Osteoblast (primary cell): Measurements from ENCODE around the gene VDAC1. TPM values are rescaled to one million over a fixed set of nuclear protein-coding genes. Genes with fewer than 3 reads are reported as not detected.
"Not testable (repeated sequence)": the region's sequence is repeated elsewhere in the genome, so short reads cannot be mapped to it uniquely, and the experiment has no call there.

ENCODE experiments used
- DNase-seq: peaks from one replicate; pipeline ENCODE4 v3.0.0; 2011; ENCODE audit warnings: low spot score, mixed read lengths; ENCODE audit not compliant: insufficient read length; ENCODE audit errors: missing footprints
- H2AFZ ChIP-seq: 2 replicates; pipeline ENCODE4 v1.6.0; 2011; ENCODE audit warnings: mild to moderate bottlenecking, low read length
- H3K27ac ChIP-seq: 2 replicates; pipeline ENCODE4 v1.5.1; 2011; ENCODE audit warnings: mild to moderate bottlenecking, low read depth, low read length, moderate library complexity
- H3K27me3 ChIP-seq: 2 replicates; pipeline ENCODE4 v1.6.0; 2012; ENCODE audit warnings: mild to moderate bottlenecking, control low read depth, inconsistent platforms, low read length, moderate library complexity; ENCODE audit not compliant: insufficient read depth
- H3K36me3 ChIP-seq: 2 replicates; pipeline ENCODE4 v1.5.1; 2011; ENCODE audit warnings: mild to moderate bottlenecking, low read length, control low read depth, moderate library complexity; ENCODE audit not compliant: insufficient read depth
- H3K4me1 ChIP-seq: 2 replicates; pipeline ENCODE4 v1.5.1; 2011; ENCODE audit warnings: mild to moderate bottlenecking, low read length, control low read depth, moderate library complexity; ENCODE audit not compliant: insufficient read depth
- H3K4me2 ChIP-seq: 2 replicates; pipeline ENCODE4 v1.6.0; 2011; ENCODE audit warnings: mild to moderate bottlenecking, low read length; ENCODE audit not compliant: insufficient read depth
- H3K4me3 ChIP-seq: fragments of 200-600 bp; sonication (generic); 3 replicates; pipeline ENCODE4 v1.5.1; 2012; ENCODE audit warnings: mild to moderate bottlenecking, low read length, inconsistent platforms; ENCODE audit not compliant: insufficient read depth
- H3K79me2 ChIP-seq: 2 replicates; pipeline ENCODE4 v1.6.0; 2012; ENCODE audit warnings: mild to moderate bottlenecking, low read length, control low read depth, inconsistent platforms; ENCODE audit not compliant: insufficient read depth
- H3K9me3 ChIP-seq: 2 replicates; pipeline ENCODE4 v1.5.1; 2011; ENCODE audit warnings: low read depth, low read length, control low read depth
- H4K20me1 ChIP-seq: 2 replicates; pipeline ENCODE4 v1.6.0; 2012; ENCODE audit warnings: mild to moderate bottlenecking, low read length, control low read depth; ENCODE audit not compliant: insufficient read depth
- CTCF ChIP-seq: IDR thresholded peaks from 2 replicates; pipeline ENCODE4 v1.5.1; 2011; ENCODE audit warnings: mild to moderate bottlenecking, low read depth, low read length, moderate library complexity; ENCODE audit errors: extremely low read depth
- total RNA-seq: library from RNA; depleted of rRNA; stranded (reverse); fragments of >200 nt; gene quantifications from 2 replicates; pipeline ENCODE4 v1.2.3, GENCODE V29; 2012

Gene VDAC1
- total RNA-seq, 1 donor = 264 TPM

- no peak overlapping the region for H2AFZ ChIP-seq
- H3K9me3 ChIP-seq = no peaks in the 10 kb centered on the region
- no peak overlapping the region for H3K4me2 ChIP-seq
- no peak for TF ChIP-seq CTCF
- no peak for DNase-seq
- H3K4me3 ChIP-seq = no peak overlapping the region
- no peaks in the 10 kb centered on the region for H4K20me1 ChIP-seq
- peaks cover 16% of the 10 kb centered on the region for H3K4me1 ChIP-seq
- H3K36me3 ChIP-seq = no peaks in the 10 kb centered on the region
- H3K79me2 ChIP-seq = no peaks in the 10 kb centered on the region
- H3K27ac ChIP-seq = no peak overlapping the region
- no peaks in the 10 kb centered on the region for H3K27me3 ChIP-seq
Measured at GRCh38 chr5:134034326-134034725, 29.6 kb upstream of the VDAC1 start.

- DNase-seq, H3K4me3 ChIP-seq, H3K27ac ChIP-seq, H2AFZ ChIP-seq, H3K36me3 ChIP-seq, H4K20me1 ChIP-seq, H3K79me2 ChIP-seq, H3K9me3 ChIP-seq, H3K27me3 ChIP-seq, H3K4me2 ChIP-seq: not testable (repeated sequence)
- H3K4me1 ChIP-seq = peaks cover 28% of the 10 kb centered on the region
Measured at GRCh38 chr5:134030303-134030964, 25.7 kb upstream of the VDAC1 start.

- H3K4me2 ChIP-seq = peak overlapping the region; percentile 25
Measured at GRCh38 chr5:134029156-134029555, 24.4 kb upstream of the VDAC1 start.

GRCh38 chr5:134028496-134028895 is 23.7 kb upstream of the VDAC1 start:
- H3K4me2 ChIP-seq = peak overlapping the region; percentile 25
- H3K79me2 ChIP-seq = no peaks in the 10 kb centered on the region
- peak overlapping the region; percentile 92 for H3K27ac ChIP-seq
- peak overlapping the region; percentile 58 for H2AFZ ChIP-seq
- H3K4me1 ChIP-seq = peaks cover 28% of the 10 kb centered on the region
- no peaks in the 10 kb centered on the region for H4K20me1 ChIP-seq
- TF ChIP-seq CTCF = no peak
- DNase-seq = peak; percentile 55
- peak overlapping the region; percentile 3 for H3K4me3 ChIP-seq
- no peaks in the 10 kb centered on the region for H3K27me3 ChIP-seq
- H3K36me3 ChIP-seq = no peaks in the 10 kb centered on the region
- no peaks in the 10 kb centered on the region for H3K9me3 ChIP-seq

More at GRCh38 chr5:134029156-134029555, 24.4 kb upstream of the VDAC1 start:
- Histone ChIP-seq H3K4me3 (no peak overlapping the region), H2AFZ (peak overlapping the region; percentile 58), H3K9me3 (no peaks in the 10 kb centered on the region), H3K36me3 (no peaks in the 10 kb centered on the region), H3K27ac (peak overlapping the region; percentile 92), H3K79me2 (no peaks in the 10 kb centered on the region), H3K27me3 (no peaks in the 10 kb centered on the region), H4K20me1 (no peaks in the 10 kb centered on the region), H3K4me1 (peaks cover 28% of the 10 kb centered on the region)
- DNase-seq = peak; percentile 93
- no peak for TF ChIP-seq CTCF
